HepG2 (cell line): Measurements from ENCODE around the gene FOXA3. TPM values are rescaled to one million over a fixed set of nuclear protein-coding genes. Genes with fewer than 3 reads are reported as not detected.

ENCODE experiments used
- CBX5 ChIP-seq: sonication (generic); formaldehyde crosslinking; IDR thresholded peaks from 2 replicates; pipeline ENCODE4 v1.4.0; 2020; ENCODE audit warnings: missing genetic modification reagents, borderline replicate concordance
- CTCF ChIP-seq: sonication (generic); formaldehyde crosslinking; IDR thresholded peaks from 2 replicates; pipeline ENCODE4 v1.5.0; 2020; ENCODE audit warnings: mild to moderate bottlenecking, missing genetic modification reagents, moderate library complexity
- ISL2 ChIP-seq: sonication (generic); formaldehyde crosslinking; IDR thresholded peaks from 2 replicates; pipeline ENCODE4 v1.5.0; 2020; ENCODE audit warnings: missing genetic modification reagents
- MXI1 ChIP-seq: IDR thresholded peaks from 3 replicates; pipeline ENCODE4 v1.6.1; 2012; ENCODE audit warnings: low read depth, low read length, inconsistent platforms, borderline replicate concordance
- PRDM4 ChIP-seq: sonication (generic); formaldehyde crosslinking; IDR thresholded peaks from 2 replicates; pipeline ENCODE4 v1.9.0; 2021; ENCODE audit warnings: missing genetic modification reagents, borderline replicate concordance
- SNAPC2 ChIP-seq: sonication (generic); formaldehyde crosslinking; IDR thresholded peaks from 2 replicates; pipeline ENCODE4 v1.8.1; 2022; ENCODE audit warnings: mild to moderate bottlenecking, missing genetic modification reagents
- SNAPC4 ChIP-seq: sonication (generic); formaldehyde crosslinking; IDR thresholded peaks from 2 replicates; pipeline ENCODE4 v1.4.0; 2020; ENCODE audit warnings: mild to moderate bottlenecking, missing genetic modification reagents
- SOX5 ChIP-seq: IDR thresholded peaks from 2 replicates; pipeline ENCODE4 v1.6.1; 2016; ENCODE audit warnings: borderline replicate concordance
- YEATS4 ChIP-seq: sonication (generic); formaldehyde crosslinking; IDR thresholded peaks from 2 replicates; pipeline ENCODE4 v1.4.0; 2020; ENCODE audit warnings: missing genetic modification reagents, borderline replicate concordance
- ZNF24 ChIP-seq: fragments of 450-650 bp; IDR thresholded peaks from 2 replicates; pipeline ENCODE4 v1.6.1; 2017; ENCODE audit warnings: antibody characterized with exemption, mild to moderate bottlenecking
- ZNF333 ChIP-seq: sonication (generic); formaldehyde crosslinking; IDR thresholded peaks from 2 replicates; pipeline ENCODE4 v1.4.0; 2020; ENCODE audit warnings: mild to moderate bottlenecking, missing genetic modification reagents, borderline replicate concordance
- ZNF609 ChIP-seq: sonication (generic); formaldehyde crosslinking; IDR thresholded peaks from 2 replicates; pipeline ENCODE4 v1.4.0; 2020; ENCODE audit warnings: mild to moderate bottlenecking, missing genetic modification reagents, borderline replicate concordance
- ZNF614 ChIP-seq: IDR thresholded peaks from 2 replicates; pipeline ENCODE4 v1.6.1; 2018; ENCODE audit warnings: missing biosample characterization, missing genetic modification reagents, inconsistent platforms, borderline replicate concordance
- ZNF781 ChIP-seq: sonication (generic); formaldehyde crosslinking; IDR thresholded peaks from 2 replicates; pipeline ENCODE4 v1.5.1; 2020; ENCODE audit warnings: borderline replicate concordance, mild to moderate bottlenecking, missing genetic modification reagents; ENCODE audit errors: not compliant biosample characterization
- polyA plus RNA-seq, 8 experiments: library from polyadenylated mRNA; depleted of rRNA in 3 of 8; stranded (reverse) in 7 of 8; unstranded in 1 of 8; fragments of >200 nt; fragmentation: Illumina TruSeq in 4 of 8; extraction: Trizol in 4 of 8; gene quantifications; 2 replicates each; pipeline versions ENCODE4 v1.2.1 to v1.2.3, GENCODE V29; 2011 to 2016; ENCODE audit warnings: low read depth in 4 of 8, missing spikeins in 1 of 8, mixed read lengths in 1 of 8; ENCODE audit not compliant: insufficient read depth in 1 of 8
- total RNA-seq, 5 experiments: library from RNA; depleted of rRNA; stranded (reverse); fragments of >200 nt; fragmentation: Illumina TruSeq; extraction: Trizol; gene quantifications; 2 replicates each; pipeline ENCODE4 v1.2.3, GENCODE V29; 2016; ENCODE audit warnings: low read depth in 1 of 5

The FOXA3 gene
- total and polyA plus RNA-seq, 2 of the 13 experiments (the other 11 are each of a cell fraction or from before 2014, with no cell fraction given), result 29.8 to 47.6 TPM

- TF ChIP-seq ZNF614 (CRISPR knock-in tag) (0 out of 2 replicates have a peak, but pooled peaks have one; percentile 31), ZNF781 (CRISPR knock-in tag) (peak; percentile 19), SNAPC2 (no peak; the same call in 1 of the 2 replicates), SNAPC4 (CRISPR knock-in tag) (no peak), SOX5 (CRISPR knock-in tag) (peak; percentile 93), ZNF24 (no peak), MXI1 (peak; percentile 26; the same call in 1 of the 3 replicates), PRDM4 (CRISPR knock-in tag) (no peak), YEATS4 (peak; percentile 72), ZNF609 (CRISPR knock-in tag) (peak; percentile 62; the same call in 1 of the 2 replicates), ZNF333 (CRISPR knock-in tag) (no peak), CBX5 (no peak; the same call in 1 of the 2 replicates), CTCF (CRISPR knock-in tag) (no peak), ISL2 (CRISPR knock-in tag) (peak; percentile 77; the same call in 1 of the 2 replicates)
Observed at GRCh38 chr19:45895519-45895972, 31.4 kb downstream of the FOXA3 start (continued).
